ENCODE measurements around the gene SRPK2. TPM values are rescaled to one million over a fixed set of nuclear protein-coding genes. Genes with fewer than 3 reads are reported as not detected.

The SRPK2 gene
- total RNA-seq, 4 donors from 2014 or later: 33.0 to 47.4 (median 42.8) TPM

DNA sequence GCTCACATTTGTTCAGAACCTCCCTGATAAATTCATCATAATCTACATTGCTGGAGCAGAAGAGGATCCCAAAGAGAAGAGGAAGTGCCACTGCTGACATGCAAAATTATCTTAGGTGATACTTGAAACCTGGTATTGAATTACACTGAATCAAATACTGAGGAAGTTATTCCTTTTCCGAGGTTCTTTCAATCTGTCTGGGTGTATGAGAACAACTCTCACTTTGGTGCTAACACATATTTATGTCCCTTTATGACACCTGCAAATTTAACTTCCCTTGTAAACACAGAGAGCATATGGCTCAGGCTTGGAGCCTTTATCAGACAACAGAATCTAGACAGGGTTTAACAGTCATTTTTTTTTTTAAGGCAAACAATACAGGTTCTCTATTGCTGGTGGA is 131.4 kb downstream of the SRPK2 start:
- no peak for DNase-seq (ENCODE audit: extremely low spot score)
- Histone ChIP-seq H3K9me3 (peaks cover 0 to 7% (median 0%) of the 10 kb centered on the region in 4 donors), H3K36me3 (no peaks in the 10 kb centered on the region), H3K4me3 (no peak overlapping the region), H3K27ac (replicated peaks in 1 of 4) (no peak overlapping the region), H3K4me1 (peaks cover 14 to 22% (median 19%) of the 10 kb centered on the region in 4 donors), H3K27me3 (no peaks in the 10 kb centered on the region)
- WGBS: 0% methylated on average over 1 of the region's 1 CpG
- intact Hi-C loops (cut with DNase I): no loop called here
- TF ChIP-seq POLR2AphosphoS5 (IDR thresholded peaks at IDR 0.05) (no peak), CTCF (IDR thresholded peaks at IDR 0.05) (no peak)

- intact Hi-C loops (cut with DNase I): no loop called here
- WGBS: 70% methylated on average over 2 of the region's 2 CpGs
- Histone ChIP-seq H3K4me1 (peaks cover 16 to 26% (median 21%) of the 10 kb centered on the region in 4 donors), H3K27me3 (no peaks in the 10 kb centered on the region), H3K36me3 (no peaks in the 10 kb centered on the region), H3K9me3 (peaks cover 0 to 7% (median 0%) of the 10 kb centered on the region in 4 donors), H3K4me3 (no peak overlapping the region), H3K27ac (replicated peaks in 1 of 4) (no peak overlapping the region)
- TF ChIP-seq POLR2AphosphoS5 (IDR thresholded peaks at IDR 0.05): no peak
- no peak for TF ChIP-seq EP300 (IDR thresholded peaks at IDR 0.05)
- no peak for TF ChIP-seq POLR2A (IDR thresholded peaks at IDR 0.05; ENCODE audit: low read depth)
- TF ChIP-seq CTCF (IDR thresholded peaks at IDR 0.05): no peak
- DNase-seq (ENCODE audit: extremely low spot score): no peak
Measured at GRCh38 chr7:105256761-105257231, 131.9 kb downstream of the SRPK2 start.

- no peak for TF ChIP-seq POLR2A (IDR thresholded peaks at IDR 0.05; ENCODE audit: low read depth)
- TF ChIP-seq EP300 (IDR thresholded peaks at IDR 0.05): no peak
- TF ChIP-seq POLR2AphosphoS5 (IDR thresholded peaks at IDR 0.05): no peak
- no peak for TF ChIP-seq CTCF (IDR thresholded peaks at IDR 0.05)
- WGBS: 90% methylated on average over 3 of the region's 3 CpGs
Measured at GRCh38 chr7:105250706-105251105, 138.0 kb downstream of the SRPK2 start.

GRCh38 chr7:105250239-105250638 is 138.5 kb downstream of the SRPK2 start:
- H3K27me3 ChIP-seq: no peaks in the 10 kb centered on the region
- intact Hi-C loops (cut with DNase I): no loop called here
- WGBS: 85% methylated on average over 4 of the region's 4 CpGs
- no peaks in the 10 kb centered on the region for H3K9me3 ChIP-seq
- DNase-seq (ENCODE audit: extremely low spot score): no peak
- no peak overlapping the region for H3K4me3 ChIP-seq
- TF ChIP-seq POLR2A (IDR thresholded peaks at IDR 0.05; ENCODE audit: low read depth) (no peak), POLR2AphosphoS5 (IDR thresholded peaks at IDR 0.05) (no peak), EP300 (IDR thresholded peaks at IDR 0.05) (no peak), CTCF (IDR thresholded peaks at IDR 0.05) (no peak)
- peaks cover 26 to 61% (median 41%) of the 10 kb centered on the region in 4 donors for H3K4me1 ChIP-seq
- H3K27ac ChIP-seq (replicated peaks in 1 of 4): no peak overlapping the region
- no peaks in the 10 kb centered on the region for H3K36me3 ChIP-seq

More at GRCh38 chr7:105250706-105251105, 138.0 kb downstream of the SRPK2 start:
- Histone ChIP-seq H3K27ac (replicated peaks in 1 of 4) (no peak overlapping the region), H3K4me3 (no peak overlapping the region), H3K4me1 (peaks cover 22 to 56% (median 38%) of the 10 kb centered on the region in 4 donors), H3K36me3 (no peaks in the 10 kb centered on the region), H3K9me3 (no peaks in the 10 kb centered on the region), H3K27me3 (no peaks in the 10 kb centered on the region)
- intact Hi-C loops (cut with DNase I): no loop called here
- DNase-seq (ENCODE audit: extremely low spot score): no peak

DNA sequence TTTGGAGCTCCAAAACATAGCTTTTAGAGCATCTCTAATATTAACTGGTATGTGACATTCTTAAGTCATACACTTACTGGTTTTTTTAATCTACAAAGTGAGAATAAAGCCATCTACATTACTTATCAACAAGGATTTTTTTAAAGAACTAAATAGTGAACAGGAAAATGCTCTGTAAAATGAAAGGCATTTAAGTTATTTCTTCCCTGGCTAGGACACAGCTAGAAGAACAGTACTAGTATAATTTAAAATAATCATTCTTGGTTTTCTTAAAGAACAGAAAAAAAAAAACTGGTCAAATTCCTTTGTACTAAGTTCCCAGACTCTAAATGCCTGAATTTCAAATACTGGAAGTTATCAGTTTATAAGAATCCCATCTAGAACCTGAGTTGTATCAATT is 139.5 kb downstream of the SRPK2 start:
- no peak for DNase-seq (ENCODE audit: extremely low spot score)
- H3K27me3 ChIP-seq: no peaks in the 10 kb centered on the region
- no peaks in the 10 kb centered on the region for H3K36me3 ChIP-seq
- peaks cover 29 to 64% (median 42%) of the 10 kb centered on the region in 4 donors for H3K4me1 ChIP-seq
- TF ChIP-seq CTCF (IDR thresholded peaks at IDR 0.05) (no peak), POLR2AphosphoS5 (IDR thresholded peaks at IDR 0.05) (no peak)
- intact Hi-C loops (cut with DNase I): no loop called here
- H3K9me3 ChIP-seq: no peaks in the 10 kb centered on the region
- H3K27ac ChIP-seq (replicated peaks in 1 of 4): no peak overlapping the region
- no peak overlapping the region for H3K4me3 ChIP-seq
